Esophagus squamous epithelium (tissue), 4 donors: Measurements from ENCODE around the gene HSF5.

Source experiments
- CTCF ChIP-seq, 6 experiments: fragments of 450-650 bp in 4 of 6; fragments of 200-600 bp in 2 of 6; sonication (generic) in 2 of 6; IDR thresholded peaks; one replicate each; pipeline ENCODE4 v1.5.1; 2016 to 2019; ENCODE audit warnings: antibody characterized with exemption in 6 of 6, mild to moderate bottlenecking in 4 of 6, moderate library complexity in 4 of 6
- POLR2A ChIP-seq, 4 donors: fragments of 450-650 bp; IDR thresholded peaks; one replicate each; pipeline ENCODE4 v1.6.1; 2017; ENCODE audit warnings: antibody characterized with exemption in 4 of 4, mild to moderate bottlenecking in 4 of 4, moderate library complexity in 3 of 4

GRCh38 chr17:58384897-58385296 lies 103.3 kb downstream of the HSF5 start:
- TF ChIP-seq POLR2A (IDR thresholded peaks at IDR 0.05) (no peak), CTCF (IDR thresholded peaks at IDR 0.05) (no peak)
